ENCODE results near the gene FCMR.
A peak's percentile ranks its signal among the peaks of the same experiment; 100 is the strongest.
"Not testable (repeated sequence)": the region's sequence is repeated elsewhere in the genome, so short reads cannot be mapped to it uniquely, and the experiment has no call there.

The FCMR gene

DNA sequence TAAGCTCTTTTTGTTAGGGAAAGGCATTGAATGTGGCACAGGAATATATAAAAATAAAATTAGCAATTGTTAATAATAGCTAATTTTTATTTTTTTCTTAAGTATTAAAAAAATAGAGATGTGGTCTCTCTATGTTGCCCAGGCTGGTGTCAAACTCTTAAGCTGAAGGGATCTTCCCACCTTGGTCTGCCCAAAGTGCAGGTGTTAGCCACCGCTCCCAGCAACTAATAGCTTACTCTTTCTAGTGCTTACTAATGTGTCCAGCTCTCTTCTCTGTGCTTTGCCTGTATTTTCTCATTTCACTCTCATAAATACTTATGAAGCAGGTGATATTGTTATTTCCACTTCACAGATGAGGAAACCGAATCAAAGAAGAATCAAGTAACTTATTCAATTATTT, 37.9 kb downstream of the FCMR start:
- DNase-seq: no peak
- intact Hi-C loops (cut with DNase I): no loop called here

DNA sequence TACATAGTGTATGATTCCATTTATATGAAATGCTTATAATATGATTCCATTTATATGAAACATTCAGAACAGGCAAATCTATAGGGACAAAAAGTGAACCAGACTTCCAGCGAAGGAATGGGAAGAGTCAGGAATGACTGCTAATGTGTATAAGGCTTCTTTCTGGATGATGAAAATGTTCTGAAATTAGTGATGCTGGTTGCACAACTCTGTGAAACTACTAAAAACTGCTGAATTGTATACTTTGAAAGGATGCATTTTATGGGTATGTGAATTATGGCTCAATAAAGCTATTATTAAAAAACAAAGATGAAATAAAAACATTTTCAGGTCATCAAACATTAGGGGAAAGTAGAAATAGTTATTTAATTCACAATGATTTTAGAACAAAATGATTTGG, 38.6 kb downstream of the FCMR start:
- DNase-seq: no peak
- intact Hi-C loops (cut with DNase I): no loop called here

DNA sequence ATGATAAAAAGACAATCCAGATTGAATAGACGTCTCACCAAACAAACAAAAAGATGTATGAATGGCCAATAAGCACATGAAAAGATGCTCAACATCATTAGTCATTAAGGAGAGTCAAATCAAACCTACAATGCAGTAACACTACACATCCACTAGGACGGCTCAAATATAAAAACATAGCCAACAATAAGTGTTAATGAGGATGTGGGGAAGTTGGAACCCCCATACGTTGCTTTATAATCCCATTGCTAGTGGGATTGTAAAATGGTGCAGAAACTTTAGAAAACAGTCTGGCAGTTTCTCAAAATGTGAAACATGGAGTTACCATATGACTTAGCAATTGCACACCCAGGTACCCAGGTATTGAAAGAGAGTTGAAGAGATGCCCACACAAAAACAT, 39.2 kb downstream of the FCMR start:
- no peak for DNase-seq
- intact Hi-C loops (cut with DNase I): no loop called here

DNA sequence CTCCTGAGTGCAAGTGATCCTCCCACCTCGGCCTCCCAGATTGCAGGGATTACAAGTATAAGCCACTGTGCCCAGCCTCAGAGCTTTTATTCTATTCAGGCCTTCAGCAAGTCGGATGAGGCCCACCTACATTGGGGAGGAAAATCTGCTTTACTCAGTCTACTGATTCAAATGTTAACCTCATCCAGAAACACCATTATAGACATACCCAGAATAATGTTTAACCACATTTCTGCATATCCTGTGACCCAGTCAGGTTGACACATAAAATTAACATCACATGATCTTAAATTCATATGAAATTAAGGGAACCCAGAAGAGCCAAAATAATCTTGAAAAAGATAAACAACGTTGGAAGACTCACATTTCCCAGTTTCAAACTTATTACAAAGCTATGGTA, 41.4 kb downstream of the FCMR start:
- intact Hi-C loops (cut with DNase I): no loop called here
- no peak for DNase-seq

DNA sequence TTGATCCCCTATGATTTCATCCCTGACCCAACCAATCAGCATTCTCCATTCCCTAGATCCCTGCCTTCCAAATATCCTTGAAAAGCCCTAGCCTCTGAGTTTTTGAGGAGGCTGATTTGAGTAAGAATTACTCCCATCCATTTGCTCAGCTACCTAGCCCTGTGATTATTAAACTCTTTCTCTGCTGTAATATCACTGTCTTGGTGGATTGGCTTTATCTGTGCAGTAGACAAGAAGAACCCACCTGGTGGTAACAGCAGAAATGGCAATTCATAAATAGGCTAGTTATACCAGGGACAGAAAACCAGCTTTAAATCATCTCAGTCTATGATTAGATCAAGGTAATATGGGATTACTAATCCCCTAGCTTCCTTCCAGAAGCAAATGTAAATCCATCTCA, 43.3 kb downstream of the FCMR start:
- intact Hi-C loops (cut with DNase I): no loop called here

DNA sequence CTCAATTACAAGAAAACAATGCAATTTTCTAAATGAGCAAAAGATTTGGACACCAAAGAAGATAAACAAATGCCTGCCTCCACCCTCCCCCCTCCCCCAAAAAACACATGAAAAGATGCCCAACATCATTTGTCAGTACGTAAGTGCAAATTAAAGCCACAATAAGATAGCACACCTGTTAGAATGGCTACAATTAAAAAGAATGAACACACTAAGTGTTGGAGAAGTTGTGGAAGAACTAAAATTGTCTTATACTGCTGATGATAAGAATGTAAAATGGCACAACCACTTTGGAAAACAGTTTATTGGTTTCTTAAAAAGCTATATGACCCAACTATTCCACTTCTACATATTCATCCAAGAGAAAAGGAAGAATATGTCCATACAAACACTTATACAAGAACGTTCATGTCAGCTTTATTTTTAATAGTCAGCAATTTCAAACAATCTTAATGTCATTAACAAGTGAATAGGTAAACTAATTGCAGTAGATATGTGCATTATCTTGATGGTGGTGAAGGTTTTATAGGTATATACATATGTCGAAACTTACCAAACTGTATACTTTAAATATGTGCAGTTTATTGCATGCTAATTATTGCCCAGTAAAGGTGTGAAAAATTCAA, 45.9 kb downstream of the FCMR start:
- DNase-seq: no peak
- intact Hi-C loops (cut with DNase I): no loop called here

More for the DNA sequence above, 43.3 kb downstream of the FCMR start:
- no peak for DNase-seq

DNA sequence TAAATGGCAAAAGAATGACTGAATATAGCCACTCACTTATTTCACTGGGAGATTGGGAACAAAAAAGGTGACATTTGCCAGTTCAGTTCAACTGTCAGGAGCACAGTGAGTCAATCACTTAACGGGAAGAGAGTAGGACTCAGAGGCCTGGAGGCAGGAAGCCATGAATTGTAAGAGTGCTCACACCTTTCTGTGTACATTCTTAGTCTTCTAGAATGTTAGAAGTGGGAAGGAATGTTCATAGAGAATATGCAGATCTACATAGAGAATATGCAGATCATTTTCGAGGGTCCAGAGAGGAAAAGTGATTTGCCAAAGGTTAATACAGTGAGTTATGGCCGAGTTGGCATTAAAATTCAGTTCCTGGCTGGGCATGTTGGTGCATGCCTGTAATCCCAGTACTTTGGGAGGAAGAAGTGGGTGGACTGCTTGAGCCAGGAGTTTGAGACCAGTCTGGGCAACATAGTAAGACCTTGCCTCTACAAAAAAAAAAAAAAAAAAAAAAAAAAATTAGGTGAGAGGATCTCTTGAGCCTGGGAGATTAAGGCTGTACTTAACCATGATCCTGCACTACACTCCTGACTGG, 48.0 kb downstream of the FCMR start:
- intact Hi-C loops (cut with DNase I): no loop called here
- no peak for DNase-seq

DNA sequence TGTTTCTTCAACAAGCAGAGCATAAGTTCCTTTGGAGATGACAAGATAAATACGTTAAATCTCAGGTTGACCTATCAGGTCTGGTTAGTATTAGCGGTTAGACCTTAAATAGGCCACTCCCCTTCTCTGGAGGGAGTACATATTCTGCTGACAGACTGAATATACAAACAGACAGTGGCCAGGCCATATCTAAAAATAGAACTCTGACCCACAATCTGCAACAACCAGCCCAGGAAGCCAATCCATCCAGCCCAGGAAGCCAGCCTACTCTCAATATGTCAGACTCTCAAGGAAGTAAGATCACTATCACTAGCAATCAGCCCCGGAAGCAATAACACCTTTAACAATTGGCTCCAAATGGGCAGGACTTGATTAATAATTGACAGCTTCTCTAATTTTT, 49.6 kb downstream of the FCMR start:
- intact Hi-C loops (cut with DNase I): no loop called here

DNA sequence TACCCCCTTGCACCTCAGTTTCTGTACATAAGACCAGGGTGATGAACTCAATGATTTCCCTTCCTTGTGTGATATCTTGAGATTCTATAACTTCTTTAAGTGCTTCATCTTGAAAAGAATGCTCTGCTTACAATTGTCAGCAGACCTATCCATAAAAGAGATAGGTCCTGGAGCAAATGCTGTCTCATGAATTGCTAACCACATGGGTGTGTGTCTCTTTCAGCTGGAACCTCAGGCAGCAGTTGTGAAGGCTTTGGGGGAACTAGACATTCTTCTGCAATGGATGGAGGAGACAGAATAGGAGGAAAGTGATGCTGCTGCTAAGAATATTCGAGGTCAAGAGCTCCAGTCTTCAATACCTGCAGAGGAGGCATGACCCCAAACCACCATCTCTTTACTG, 53.5 kb downstream of the FCMR start:
- no peak for DNase-seq
- intact Hi-C loops (cut with DNase I): no loop called here

More for the DNA sequence above, 49.6 kb downstream of the FCMR start:
- no peak for DNase-seq

DNA sequence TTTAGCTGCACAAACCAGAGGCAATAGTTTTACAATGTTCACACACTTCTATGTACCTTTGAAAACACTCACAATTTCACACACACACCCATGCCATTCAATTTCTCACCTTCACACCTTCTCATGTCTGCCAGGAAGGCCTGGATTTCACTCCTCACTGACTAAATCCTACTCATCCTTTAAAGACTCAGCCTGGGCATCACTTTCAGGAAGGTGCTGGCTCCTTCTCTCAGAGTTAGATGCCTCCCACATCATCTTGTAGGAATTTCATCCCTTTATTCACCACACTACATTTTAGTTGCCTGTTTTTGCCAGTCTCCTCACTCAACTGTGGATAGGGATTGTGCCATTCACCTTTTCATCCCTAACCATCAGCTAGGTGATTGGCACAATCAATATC, 54.0 kb downstream of the FCMR start:
- intact Hi-C loops (cut with DNase I): no loop called here
- no peak for DNase-seq

DNA sequence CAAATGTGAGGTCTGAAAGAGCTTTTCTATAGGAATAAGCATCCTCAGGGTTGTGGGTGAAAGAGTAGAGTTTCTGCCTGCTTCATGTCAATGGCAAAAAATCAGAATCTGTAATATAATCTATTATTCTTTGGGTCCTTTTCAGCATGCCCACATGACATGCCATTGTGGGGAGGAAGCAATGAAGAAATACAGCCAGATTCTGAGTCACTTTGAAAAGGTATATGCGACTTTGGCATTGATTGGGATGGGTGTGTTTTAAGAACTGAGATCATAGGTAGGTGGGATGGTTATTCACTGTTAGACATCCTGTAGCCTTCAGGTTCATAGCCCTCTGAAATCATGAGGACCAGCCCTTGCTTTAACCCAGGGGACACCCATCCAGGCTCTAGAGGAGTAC, 54.5 kb downstream of the FCMR start:
- intact Hi-C loops (cut with DNase I): no loop called here

DNA sequence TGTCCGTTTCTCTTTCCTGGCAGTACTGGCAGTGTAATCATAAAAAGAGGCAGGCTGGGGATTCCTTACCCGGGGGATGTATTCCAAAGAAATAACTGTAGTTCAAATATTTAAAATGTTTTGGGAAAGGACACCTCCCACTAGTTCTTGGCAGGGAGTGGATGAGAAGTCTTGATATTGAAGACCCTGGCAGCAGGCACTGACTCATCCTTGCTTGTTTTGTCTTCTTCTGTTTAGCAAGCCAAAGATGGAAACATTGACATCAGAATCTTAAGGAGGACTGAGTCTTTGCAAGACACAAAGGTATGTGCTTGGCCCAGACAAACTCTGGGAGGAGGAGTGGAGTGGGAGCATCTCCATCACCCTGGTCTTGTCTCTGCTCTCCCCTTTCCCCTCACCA, 55.7 kb downstream of the FCMR start:
- no peak for DNase-seq
- intact Hi-C loops (cut with DNase I): no loop called here

More for the DNA sequence above, 54.5 kb downstream of the FCMR start:
- no peak for DNase-seq

DNA sequence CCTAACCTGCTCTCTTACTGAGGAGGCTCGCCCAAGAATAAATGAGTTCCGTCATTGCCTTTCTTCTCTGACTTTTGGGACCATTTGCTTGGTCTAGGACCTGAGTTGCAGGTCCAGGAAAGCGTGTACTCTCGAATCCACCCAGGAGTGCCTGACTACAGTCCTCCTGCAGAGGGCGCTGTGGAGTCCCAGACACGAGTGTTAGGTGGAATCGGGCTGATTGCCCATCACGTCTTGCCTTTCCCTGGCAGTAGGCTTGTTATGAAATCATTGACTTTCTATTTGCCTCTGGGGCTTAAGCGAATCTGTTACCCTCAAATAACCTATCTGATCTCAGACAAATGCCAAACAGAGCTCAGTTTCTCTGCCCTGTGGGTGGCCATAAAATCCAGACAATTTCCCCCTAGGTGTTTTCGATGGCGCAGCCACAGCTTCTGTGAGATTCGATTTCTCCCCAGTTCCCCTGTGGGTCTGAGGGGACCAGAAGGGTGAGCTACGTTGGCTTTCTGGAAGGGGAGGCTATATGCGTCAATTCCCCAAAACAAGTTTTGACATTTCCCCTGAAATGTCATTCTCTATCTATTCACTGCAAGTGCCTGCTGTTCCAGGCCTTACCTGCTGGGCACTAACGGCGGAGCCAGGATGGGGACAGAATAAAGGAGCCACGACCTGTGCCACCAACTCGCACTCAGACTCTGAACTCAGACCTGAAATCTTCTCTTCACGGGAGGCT, 56.6 kb downstream of the FCMR start, which contains the start of gene IL20:
IL20 (plus strand) TSS at position 685 of the 733 bp plus-strand sequence. CDS start 230 bp downstream, outside the sequence.
- DNase-seq: peak in 8 of 10 donors; percentile 32 to 81 (median 60)
- intact Hi-C loops (cut with DNase I): no loop called here

DNA sequence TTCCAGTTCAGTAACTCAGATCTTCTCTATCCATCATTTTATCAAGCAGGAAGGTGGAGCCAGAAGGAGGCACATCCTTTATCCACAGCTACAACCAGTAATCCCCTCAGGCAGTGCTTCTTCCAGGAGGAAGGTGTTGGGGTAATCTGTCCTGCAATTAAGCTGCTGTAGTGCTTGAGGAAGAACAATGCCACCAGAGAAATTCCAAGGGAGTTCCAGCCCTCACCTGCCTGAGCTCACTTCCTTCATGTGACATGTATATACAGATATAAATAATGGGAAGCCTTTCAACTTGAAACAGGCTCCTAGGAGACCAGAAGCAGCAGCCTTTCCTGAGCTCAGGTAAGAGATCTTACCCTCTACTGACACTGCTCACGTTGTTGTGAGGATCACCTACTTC, 58.5 kb downstream of the FCMR start:
- intact Hi-C loops (cut with DNase I): no loop called here
- no peak for DNase-seq

DNA sequence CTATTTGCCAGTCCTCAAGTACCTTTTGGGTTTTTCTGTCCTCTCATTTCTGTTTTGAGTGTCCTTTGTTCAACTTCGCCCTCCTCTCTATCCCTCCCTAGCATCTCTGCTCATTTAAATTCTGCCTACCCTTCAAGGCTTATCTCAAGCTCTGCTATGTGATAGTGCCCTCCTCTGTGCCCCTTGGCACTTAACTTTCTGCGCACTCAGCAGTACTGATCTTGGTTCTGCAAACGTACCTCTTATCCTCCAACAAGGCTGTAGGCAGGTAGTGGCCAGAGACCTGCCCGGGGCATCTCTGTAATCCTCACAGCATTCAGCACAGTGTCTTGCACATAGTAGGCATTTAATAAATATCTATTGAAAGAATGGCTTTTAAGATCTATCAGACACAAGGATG, 61.6 kb downstream of the FCMR start:
- DNase-seq: no peak
- intact Hi-C loops (cut with DNase I): no loop called here

DNA sequence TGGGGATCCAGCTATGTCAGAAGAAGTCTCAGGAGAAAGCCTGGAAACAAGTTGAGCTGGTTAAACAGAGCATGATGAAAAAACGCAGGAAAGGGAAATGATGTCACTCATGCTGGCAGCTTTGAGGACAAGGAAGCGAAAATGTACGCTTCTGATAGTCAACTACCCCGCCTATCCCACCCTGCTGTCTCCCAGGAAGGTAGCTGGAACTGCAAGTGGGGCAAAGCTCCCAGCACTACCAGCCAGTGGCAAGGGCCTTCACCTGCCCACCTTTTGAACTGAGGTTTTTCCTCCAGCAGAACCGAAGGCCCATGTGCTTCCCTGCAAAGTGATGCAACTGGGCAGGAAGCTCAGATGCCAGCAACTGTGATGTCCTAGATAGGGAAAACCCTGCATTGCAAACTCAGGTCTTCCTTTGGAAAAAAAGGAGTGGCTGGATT, 62.6 kb downstream of the FCMR start:
- no peak for DNase-seq
- intact Hi-C loops (cut with DNase I): no loop called here

DNA sequence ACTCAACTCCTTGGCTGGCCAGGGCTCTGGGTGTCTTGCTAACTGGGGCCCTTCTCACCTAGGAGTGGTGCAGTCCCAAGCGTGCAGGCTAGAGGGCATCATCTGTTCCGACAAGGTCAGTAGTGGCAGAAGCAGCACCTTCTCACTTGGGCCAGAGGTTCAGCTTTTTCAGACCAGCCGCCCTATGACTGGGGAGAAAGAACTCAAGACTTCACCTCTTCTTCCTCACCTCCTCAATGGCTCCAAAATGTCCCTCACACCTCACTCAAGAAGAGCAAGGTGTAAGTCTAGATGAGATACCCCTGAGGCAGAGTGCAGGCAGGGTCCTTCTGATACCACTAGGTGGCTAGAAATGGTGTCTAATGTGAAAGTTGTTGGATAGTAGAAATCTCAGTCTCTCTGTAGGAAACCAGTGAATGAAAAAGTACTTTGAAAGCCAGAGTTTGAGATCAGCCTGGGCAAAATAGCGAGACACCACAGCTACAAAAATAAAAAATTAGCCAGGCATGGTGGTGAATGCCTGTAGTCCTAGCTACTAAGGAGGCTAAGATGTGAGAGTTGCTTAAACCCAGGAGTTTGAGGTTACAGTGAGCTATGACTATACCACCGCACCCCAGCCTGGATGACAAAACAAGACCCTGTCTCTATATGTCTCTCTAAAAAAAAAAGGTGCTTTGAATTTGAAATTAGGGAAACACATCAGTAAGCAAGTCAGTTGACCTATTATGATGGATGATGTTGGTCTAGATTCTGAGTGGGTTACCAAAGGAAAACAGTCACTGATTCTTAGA, 64.9 kb downstream of the FCMR start:
- intact Hi-C loops (cut with DNase I): no loop called here
- no peak for DNase-seq

DNA sequence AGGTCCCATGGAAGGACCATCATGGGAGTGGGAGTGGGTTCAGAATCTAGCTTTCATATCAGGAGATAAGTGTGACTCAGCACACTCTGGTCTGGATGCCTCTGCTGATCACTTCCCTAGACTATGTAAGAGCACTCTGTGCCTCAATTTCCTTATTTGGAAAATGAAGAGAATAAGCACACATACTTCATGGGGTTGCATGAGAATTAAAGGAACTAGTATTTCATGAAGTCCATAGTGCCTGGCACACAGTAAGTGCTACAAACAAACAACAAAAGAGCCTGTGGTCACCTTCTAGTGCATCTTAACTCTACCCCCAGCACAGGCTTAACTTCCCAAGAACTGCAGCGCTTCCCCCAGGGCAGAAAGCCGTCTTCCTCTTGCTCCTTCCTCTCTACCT, 65.9 kb downstream of the FCMR start:
- intact Hi-C loops (cut with DNase I): no loop called here
- DNase-seq: no peak

DNA sequence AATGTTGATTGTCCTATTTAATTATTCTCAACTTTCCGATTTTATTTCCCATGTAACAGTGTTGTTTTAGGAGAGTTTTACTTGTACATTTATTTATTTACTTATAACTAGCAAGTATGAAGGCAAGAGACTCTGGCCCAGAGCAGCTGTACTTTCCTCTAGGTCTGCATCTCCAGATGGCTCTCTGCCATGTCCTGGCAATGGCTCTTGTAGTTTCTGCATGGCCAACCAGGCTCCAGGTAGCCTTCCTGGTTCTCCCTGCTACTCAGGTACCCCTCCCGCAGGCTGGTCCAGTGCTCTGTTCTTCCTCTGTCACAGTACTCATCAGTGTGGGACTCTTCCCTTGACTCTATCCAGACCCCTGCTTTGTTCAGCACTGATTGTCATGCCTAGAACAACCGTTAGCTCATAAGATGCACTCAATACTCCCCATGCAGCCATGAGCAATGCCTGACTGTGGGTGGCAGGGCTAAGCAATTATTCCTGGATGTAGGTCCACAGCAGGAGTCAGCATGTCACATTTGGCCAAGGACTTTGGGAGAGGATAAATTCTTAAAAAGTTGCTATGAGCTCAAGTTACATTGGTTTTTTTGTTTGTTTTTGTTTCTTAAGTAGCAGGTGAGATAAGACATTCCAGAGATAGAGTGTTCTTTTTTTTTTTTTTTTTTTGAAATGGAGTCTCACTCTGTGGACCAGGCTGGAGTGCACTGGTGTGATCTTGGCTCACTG, 67.2 kb downstream of the FCMR start:
- DNase-seq: no peak
- intact Hi-C loops (cut with DNase I): no loop called here

DNA sequence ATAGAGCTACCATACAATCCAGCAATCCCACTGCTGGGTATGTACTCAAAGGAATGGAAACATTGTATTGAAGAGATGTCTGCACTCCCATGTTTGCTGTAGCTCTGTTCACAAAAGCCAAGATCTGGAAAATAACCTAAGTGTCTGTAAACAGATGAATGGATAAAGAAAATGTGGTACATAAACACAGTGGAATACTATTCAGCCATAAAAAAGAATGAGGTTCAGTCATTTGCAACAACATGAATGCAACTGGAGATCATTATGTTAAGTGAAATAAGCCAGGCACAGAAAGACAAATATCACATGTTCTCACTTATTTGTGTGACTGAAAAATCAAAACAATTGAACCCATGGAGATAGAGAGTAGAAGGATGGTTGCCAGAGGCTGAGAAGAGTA, 68.0 kb downstream of the FCMR start:
- DNase-seq; intact Hi-C loops (cut with DNase I): not testable (repeated sequence)

Measured in posterior cingulate gyrus (tissue), 11 donors.